CD4-positive, alpha-beta T cell treated with Interleukin-1 beta for 1 hour (primary cell): Measurements from ENCODE around the gene RNLS.

Experiments used
- DNase-seq, 2 donors: peaks; one replicate each; pipeline ENCODE4 v3.0.0-alpha.2; 2020 to 2022

The RNLS gene

DNA sequence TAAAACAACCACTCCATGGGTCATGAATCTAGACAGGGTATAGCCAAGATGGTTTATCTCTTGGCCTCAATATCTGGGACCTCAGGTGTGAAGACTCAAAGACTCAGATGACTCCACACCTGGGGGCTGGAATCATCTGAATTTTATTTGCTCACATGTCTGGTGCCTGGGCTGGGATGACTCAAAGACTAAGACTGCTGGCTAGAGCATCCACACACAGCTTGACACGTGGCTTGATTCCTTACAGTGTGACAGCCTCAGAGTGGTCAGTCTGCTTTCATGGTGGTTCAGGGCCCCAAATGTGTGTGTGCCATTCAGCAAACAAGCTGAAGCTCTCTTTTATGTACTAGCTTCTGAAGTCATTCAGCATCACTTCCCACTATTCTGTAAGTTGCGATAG, 333.7 kb downstream of the RNLS start:
- DNase-seq = no peak

DNA sequence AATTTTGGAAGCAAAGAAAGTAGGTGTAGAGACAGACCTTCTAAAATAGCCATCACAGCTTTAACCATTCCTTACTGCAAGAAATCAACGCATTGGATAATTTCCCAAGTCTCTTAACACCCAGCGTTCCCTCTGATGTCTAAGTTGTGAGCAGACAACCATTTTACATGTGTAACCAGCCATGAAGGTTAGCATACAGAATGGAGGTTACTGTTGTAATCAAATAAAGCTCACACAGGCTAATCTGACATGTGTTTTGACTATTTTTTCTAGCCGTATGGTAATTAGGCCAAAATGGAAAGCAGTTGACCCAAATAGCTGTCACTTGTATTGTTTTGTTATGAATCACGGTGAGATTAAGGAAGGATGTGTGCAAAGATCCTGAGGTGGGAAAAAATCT, 336.4 kb downstream of the RNLS start:
- DNase-seq = no peak

DNA sequence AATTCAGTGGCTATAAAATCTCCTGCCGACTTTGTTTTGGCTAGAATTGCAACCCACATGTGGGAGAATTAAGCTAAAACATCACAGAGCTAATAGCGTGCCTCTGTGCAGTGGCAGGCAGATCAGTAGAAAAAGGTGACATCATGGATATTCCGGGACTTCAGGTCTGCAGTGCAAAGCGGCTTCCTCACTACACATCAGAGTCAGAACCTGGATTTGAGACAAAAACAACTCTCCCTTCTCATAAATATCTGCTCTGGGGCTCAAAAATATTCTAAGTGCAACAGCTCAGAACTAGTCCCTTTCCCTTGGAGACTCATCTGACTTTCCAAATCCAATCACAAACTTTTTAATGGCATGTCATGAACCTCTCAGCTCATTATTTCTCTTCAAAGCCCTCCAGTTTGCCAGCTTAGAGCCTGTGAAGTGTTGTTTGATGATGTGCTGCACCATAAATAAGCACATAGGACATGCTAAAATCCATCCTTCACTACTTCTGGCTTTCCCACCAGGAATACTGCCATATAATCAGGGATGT, 337.1 kb downstream of the RNLS start:
- DNase-seq = no peak

DNA sequence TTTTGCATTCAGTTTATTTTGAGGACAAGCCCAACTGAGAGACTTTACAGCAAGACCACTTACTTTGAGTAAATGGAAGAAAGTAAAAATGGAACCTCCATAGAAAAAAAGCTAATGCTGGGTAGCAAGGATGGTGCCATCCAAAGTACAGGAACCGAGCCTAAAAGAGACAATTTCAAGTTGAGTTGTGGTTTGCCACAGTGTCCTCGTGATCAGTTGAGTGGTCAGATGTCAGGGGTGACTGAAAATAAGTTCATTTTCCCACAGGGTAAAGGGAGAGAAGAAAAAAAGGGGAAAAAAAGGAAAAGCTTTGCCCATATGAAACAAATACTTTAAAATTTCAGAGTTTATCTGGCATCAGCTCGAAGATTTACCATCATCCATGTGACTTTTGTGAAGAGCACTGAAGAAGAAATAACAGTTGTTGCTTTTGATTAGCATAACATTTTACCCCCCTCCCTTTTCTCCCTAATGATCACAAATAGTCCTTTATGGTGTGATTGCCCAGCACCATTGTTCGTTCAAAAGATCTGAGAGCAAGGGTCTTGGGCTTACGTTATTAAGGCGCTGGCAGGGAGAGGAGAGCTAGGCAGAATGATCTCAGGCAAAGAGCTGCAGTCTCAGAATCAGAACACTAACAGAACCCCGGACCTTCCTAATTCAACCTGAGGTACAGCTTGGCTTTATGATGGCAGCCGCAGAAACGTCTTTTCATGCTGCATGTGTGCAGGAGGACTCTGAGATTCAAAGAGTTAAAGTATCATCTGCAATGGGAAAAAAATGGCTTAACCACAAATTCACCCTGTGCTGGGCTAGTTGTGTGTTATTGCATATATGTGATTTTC, 338.1 kb downstream of the RNLS start:
- no peak for DNase-seq

DNA sequence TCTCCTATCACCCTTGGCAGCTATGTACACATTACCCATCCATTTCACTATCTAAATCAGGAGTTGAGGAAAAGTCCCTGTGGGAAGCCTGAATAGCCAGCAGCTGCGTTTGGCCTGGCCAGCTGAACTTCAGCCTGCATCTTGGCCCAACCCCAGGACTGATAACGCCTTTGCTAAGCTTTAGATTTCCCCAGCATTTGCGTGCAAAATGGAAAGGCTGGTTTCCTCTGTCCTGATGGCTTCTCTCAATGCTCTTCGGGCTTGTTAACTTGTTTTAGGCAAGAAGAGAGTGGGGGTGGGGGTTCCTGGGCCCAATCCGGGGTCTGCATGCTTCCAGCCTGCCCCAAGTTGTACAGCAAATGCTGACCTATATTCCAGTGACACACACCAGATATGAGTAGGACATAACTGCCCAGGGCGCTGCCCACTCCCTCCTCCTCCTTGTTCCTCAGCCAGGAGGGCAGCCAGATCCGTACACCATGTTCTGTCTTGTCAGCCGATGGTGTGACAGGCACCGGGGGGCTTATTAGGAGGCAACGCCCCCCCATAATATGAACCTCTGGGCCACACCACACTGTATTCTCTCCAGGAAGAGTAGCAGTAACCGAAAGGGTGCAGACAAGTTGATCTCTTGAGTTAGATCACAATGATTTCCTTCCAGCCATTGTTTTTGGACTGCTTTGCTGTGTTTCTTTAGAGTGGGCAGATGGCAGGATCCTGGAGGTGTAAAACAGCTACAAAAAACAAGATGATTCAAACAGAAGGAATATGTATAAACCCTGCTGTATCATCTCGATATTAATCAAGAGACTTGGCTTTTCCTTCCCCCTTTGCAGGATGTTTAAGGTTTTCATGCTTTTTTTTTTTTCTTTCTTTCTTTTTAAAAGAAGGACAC, 339.0 kb downstream of the RNLS start:
- DNase-seq = no peak

DNA sequence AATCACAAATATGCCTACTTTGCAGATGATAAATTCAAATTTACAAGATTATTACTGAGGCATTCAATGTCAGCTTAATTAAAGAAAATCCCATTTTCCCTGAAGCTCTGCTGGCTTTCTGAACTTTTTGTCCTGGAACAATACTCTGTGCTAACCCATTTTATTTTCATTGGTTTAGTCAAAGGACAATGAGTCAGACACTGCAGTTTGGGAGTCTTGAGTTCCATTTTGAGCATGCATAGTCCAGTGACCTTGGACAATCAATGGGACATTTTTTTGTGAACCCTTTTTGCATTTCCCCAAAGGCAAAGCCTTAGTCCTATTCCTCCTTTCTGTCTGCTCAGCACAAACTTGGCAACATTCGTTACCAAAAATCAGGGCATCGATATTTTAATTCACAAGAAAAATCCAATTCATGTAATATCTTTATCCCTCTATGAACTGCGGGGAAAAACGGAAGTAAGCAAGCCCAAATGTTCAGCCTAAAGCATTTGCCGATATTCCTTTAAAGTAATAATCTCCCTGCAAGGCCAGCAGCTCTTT, 339.8 kb downstream of the RNLS start:
- DNase-seq = no peak

DNA sequence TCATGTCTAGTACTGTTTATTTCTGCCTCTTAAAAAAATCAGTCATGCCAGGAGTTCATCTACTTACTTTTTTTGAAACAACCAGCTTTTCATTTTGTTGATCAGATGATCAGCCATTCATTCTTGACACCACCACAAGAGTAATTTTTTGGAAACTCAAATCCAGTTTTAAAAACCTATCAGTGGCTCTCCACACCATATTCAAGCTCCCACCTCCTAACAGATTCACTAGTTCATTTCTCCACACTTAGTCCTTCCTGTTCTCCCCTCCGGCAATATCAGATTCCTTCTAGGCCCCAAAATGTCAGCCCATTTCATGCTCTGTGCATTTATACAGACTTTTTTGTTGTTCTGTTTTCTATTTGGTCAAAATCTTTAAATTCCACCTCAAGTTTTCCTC, 341.6 kb downstream of the RNLS start:
- DNase-seq = no peak

DNA sequence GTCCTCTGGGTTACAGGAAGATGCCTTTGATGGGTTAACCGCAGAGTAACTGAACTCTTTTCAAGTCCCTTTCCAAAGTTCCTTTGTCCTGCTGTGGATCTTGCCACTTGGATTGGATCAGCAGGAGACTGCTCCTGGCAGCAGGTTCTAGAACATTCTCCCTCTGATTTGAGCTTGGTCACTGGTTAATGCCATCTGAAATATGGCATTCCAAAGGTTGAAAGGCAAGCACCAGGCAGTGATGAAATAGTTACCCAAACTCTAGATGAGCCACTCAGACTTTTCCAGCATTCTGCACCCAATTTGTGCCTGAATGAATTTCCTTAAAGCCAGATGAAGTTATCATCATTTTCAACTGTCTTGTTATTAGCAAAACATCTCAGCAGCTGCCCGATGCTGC, 343.9 kb downstream of the RNLS start:
- DNase-seq = no peak

DNA sequence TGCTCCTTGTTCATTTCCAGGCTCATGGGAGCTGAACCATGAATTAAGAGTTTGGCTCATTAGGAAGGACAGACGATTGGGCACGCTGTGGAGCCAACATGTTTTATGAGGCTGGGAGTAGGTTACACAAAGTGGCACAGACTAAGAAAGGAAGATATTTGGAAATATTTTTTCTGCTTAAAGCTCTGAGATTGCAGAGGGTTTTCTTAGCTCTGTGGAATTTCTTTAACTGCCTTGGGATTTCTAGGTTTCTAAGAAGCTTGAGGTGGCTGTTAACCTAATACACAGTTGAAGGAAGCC, 344.6 kb downstream of the RNLS start:
- DNase-seq = no peak

DNA sequence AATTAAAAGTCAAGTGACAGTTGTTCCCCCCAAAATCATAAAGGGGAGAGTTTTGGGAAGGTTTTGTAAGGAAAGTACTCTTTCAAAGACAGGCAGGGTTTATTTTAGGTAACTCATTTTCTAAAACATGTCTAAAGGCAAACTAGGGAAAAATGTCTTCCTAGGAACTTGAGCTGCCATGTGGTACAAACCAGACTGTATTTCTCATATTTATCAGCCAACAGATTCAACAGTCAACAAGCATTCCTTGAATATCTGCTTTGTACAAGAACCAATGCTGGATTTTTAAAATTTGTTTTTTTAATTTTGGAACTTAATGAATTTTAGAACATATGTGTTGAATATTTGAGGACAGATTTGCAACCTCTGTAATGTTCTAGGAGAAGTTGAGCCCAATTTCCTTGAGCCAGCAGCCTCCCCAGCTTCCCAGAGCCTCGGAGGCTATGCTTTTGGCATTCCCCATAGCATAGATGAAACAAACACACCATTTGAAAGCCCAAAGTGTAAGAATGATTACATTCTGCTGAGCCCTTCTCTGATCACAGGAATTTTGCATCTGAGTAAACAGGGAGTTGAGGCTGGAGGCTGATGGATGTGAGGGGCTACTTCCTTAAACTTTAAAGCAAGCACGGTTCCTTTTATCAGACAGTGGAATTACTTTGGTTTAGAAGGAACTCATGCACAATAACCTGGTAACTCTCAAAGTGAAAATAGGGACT, 345.1 kb downstream of the RNLS start:
- DNase-seq = no peak

DNA sequence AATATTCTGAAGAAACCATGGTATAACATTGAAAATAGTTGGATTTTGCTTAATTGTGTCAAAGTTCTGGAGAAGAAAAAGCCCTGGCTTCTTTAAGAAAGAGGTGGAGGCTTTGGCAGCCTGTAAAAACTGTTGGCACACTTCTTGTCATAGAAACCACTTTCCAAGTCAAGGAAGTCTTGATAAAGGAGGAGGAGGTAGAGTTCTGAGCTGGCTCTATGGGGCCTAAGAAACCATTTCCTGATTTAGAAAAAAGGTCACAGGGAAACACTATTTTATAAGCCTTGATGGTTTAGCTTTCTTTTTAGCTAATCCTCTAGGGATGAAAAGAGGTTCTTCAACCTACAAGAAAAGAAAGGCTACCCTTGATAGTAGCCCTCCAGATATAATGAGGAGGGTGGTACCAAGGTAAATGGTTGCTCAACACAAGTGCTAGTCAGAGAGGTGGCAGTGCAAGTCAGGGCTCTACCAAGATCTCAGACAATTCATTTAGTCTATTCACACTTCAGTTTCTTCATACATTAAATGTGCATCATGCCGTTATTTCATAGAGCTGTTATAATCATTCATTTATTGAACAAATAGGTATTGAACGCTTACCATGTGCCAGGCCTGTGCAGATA, 346.9 kb downstream of the RNLS start:
- no peak for DNase-seq

DNA sequence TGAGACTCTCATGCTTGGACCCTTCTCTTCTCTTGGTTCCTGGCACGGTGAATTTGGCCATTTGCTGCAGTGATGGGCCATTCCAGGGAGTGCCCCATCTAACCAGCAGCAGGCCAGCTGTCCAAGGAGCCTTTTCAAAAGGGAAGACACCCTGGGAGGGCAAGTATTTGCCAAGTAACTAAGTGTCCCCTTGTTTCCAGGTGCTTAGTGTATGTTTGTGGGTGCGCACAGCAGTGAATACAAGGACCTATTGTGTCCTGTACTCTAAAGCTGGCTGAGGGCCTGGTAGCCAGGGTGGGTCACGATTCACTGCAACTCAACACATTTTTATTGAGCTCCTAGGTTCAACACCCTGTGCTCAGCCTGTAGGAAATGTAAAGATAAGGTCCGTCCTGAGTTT, 348.8 kb downstream of the RNLS start:
- DNase-seq = no peak

DNA sequence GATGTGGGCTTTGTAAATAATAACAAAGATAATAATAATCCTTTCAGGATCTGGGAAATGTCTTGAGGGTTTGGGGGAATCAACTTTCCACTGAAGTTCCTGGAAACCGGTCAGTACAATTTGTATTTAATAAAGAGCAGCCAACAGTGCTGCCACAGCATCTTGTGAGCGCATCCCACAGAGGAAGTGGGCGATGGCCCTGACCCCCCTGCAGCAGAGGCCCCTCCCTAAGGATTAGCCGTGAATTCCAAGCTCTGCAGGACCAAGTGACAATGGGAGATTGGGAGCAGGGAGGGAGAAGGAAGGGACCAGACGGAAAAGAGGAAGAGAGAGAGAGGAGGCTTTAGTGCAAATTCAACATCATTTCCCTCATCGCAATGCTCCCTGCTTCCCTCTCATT, 349.2 kb downstream of the RNLS start:
- DNase-seq = no peak

DNA sequence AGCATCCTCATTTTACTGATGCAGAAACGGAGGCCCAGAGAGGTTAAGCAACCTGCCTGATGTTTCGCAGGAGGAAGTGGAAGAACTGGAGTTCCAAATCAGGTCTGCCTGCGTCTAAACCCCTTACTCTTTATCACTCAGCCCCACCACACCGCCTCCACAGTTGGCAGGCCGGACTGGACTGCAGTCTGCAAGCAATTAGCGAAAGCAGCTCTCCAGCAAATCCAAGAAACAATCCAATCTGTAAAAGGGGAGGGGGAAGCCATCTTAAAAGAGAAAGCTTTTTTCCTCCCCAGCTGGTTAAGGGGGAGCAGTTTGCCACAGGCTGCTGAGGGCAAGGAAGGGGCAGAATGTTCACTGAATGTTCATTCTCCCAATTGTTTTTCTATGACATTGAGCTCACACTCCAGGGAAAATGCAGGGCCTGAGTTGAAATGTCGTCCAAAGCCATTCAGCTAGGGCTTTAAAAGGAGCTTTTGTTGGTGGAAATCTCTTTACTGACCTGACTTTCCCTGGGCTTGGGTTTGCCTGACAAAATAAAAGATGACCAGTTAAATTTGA, 350.1 kb downstream of the RNLS start:
- no peak for DNase-seq

DNA sequence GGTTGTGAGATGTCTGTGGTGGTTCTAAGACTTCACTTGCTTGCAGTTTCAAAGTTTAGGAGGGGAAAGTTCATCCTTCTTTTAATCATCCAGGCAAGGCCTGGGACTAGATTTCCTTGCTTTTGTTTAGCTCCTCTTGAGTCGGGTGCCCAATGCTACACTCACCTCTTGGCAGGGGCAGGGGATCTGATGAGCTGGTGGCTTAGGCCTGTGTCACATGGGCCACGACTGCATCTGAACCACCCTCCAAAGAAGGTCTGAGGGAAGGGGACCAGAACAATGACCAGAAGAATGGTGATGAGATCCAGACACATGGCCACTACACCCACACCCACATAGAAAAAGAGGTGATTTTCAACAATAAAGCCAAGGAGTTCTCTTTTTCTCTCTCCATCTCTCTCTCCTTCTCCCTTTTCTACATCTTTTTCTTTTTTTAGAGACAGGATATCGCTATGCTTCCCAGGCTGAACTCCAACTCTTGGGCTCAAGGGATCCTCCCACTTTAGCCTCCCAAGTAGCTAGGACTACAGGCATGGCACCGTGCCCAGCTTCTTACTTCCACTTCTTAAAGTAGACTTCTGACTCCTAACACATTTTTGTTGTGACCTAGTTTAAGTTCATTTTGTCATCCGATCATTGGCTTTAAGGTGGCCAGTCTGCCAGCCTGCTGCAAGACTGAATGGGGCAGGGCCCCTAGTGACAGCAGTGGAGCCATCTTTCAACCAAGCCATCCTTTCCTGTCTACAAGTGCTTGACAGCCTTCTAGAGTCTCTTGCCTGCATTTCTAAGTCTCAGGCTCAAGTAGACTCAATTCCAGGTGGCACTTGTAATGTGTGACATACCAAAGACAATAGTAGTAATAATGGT, 350.9 kb downstream of the RNLS start:
- DNase-seq = no peak

DNA sequence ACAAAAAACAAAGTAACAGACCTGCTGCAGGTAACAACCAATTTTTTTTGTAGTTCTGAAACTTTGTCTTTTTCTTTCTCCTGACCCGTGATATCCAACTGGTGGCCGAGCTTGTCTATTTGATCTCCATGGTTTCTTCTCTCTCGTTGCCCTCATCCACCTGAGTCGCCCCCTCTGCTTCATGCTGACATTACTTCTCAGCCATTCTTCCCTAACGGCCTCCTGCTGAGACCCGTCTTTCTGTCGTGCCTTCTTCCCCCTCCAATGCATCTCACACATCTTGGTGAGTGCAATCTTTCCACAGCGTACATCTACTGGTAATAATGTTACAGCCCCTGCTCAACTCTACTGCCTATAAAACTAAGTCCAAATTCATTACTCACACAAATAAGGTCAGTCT, 352.9 kb downstream of the RNLS start:
- DNase-seq = no peak

DNA sequence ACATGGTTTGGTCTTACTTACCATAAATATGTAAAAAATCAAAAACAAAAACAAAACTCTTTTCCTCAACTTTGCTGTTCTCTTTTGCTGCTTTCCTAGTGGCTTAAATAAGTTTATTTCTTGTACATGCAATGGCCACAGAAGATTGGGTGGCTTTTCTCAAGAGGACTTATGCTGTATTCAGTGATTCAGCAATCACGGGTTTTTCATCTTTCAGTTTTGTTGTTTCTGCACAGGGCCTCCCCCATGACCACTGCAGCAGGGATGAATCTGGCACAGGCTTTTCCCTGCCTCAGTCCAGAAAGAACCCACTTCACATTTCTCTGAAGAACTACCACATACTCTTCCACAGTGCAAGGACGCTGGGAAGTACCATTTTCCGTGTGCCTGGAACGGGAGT, 355.0 kb downstream of the RNLS start:
- DNase-seq = no peak

DNA sequence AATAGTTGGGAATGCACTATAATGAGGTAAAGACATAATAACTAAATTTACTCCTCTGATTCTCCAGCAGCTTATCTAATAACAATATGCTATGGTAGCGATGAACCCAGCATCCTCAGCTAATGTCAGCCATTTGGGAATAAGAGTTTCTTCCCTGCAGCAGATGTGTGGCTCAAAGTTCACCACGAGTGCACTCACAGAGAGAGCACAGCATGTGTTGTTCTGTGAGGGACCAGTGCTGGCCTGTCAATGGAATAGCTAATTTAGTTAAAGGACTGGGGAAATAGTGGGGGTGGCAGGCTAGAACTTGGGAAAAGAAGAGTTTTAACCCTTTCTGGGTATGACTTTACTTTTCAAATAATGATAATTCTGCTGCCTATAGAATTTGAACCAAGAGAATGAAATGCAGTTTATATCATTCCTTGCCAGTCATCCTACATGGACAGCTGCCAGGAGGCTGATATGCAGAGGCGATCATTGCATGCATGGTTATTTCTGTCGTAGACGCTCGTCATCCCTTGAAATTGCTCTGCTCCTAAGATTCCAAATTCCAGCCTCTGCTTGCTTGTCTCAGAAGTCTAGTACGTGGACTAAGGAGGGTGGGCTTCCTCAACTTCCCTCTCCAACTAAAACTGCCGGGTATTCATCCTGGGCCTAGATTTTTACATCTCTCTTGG, 355.6 kb downstream of the RNLS start:
- no peak for DNase-seq

DNA sequence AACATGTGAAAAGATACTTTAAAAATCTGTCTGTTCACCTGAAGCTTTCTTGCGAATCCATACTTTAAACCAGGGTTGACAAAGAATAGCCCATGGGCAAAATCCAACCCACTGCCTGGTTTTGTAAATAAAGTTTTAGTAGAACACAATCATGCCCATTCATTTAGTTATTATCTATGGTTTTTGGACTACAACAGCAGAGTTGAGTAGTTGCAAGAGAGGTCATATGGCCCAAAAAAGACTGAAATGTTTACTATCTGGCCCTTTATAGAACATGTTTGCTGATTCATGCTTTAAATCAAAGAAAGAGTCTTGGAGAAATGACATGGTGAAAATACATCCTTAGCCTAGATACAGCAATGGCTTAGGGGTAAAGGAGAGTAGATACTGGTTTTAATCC, 356.2 kb downstream of the RNLS start:
- DNase-seq = no peak

DNA sequence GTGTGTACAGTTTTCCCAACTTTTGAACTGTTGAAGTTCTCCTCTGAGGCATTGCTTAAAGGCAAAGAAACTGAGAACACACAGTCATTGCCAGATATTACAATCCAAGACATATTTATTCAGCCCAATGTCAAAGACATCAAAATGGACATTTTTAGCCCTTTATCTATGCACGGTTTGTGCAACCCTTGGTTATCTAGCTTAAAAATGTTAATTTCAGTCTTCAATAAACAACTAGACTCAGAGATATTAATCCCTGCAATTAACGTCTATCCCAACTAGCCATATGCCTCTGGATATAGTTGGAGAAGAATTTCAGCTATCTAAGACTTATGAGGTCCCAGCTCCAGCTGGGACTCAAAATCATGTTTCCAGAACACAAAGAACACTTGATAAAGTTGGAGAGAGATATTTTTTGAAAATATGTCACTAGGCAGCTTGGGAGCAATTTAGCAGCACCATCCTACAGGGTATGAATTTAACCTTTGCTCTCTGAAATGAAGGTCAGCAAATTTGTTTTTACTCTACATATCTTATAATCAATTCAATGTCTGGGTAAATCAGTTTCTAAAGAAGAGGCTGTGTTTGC, 357.0 kb downstream of the RNLS start:
- DNase-seq = no peak
